Measurements from ENCODE around the gene LY9.

DNA sequence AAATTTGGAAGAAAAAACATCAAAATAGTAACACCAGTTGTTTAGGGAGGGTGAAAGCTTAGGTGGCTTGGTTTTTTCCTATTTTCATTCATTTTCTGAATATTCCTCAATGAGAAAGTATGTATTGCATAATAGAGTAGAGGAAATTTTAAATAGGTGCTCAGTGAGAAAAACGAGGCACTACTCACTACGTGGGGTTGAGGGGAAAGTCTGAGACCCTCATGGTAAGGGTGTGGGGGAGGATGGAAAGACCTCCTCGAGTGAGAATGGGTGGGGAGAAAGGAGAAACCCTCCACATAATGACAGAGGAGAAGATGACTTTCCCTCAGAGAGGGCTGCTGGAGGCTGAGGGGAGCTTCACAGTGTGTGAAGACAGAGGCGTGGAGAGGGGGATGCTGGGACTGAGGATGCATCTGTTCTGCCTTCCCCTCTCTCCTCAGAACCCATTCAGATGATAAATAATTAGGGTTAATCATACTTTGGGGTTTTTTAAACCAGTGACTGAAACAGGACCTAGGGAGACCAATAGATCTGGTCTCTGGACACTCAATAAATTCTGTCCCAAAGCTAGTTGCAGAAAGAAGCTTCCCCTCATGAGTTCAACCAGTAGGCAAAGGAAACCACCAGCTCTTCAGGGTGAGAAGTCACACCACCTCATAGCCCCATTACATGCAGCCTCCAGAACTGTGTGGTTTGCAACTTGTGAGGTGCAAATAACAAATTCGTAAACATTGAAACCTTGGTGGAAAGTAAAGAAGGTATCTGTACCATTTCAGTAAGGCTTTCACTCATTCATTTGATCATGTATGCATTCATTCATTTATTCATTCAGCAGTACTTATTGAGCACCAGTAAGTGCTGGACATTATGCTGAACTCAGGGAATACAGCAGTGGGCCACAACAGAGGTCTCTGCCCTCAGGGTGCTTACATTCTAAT, 39.8 kb upstream of the LY9 start:
- TF ChIP-seq, protein P1, sequence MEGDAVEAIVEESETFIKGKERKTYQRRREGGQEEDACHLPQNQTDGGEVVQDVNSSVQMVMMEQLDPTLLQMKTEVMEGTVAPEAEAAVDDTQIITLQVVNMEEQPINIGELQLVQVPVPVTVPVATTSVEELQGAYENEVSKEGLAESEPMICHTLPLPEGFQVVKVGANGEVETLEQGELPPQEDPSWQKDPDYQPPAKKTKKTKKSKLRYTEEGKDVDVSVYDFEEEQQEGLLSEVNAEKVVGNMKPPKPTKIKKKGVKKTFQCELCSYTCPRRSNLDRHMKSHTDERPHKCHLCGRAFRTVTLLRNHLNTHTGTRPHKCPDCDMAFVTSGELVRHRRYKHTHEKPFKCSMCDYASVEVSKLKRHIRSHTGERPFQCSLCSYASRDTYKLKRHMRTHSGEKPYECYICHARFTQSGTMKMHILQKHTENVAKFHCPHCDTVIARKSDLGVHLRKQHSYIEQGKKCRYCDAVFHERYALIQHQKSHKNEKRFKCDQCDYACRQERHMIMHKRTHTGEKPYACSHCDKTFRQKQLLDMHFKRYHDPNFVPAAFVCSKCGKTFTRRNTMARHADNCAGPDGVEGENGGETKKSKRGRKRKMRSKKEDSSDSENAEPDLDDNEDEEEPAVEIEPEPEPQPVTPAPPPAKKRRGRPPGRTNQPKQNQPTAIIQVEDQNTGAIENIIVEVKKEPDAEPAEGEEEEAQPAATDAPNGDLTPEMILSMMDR (IDR thresholded peaks at IDR 0.05), result no peak
- TF ChIP-seq, protein P2, sequence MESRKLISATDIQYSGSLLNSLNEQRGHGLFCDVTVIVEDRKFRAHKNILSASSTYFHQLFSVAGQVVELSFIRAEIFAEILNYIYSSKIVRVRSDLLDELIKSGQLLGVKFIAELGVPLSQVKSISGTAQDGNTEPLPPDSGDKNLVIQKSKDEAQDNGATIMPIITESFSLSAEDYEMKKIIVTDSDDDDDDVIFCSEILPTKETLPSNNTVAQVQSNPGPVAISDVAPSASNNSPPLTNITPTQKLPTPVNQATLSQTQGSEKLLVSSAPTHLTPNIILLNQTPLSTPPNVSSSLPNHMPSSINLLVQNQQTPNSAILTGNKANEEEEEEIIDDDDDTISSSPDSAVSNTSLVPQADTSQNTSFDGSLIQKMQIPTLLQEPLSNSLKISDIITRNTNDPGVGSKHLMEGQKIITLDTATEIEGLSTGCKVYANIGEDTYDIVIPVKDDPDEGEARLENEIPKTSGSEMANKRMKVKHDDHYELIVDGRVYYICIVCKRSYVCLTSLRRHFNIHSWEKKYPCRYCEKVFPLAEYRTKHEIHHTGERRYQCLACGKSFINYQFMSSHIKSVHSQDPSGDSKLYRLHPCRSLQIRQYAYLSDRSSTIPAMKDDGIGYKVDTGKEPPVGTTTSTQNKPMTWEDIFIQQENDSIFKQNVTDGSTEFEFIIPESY (IDR thresholded peaks at IDR 0.05; ENCODE audit: borderline replicate concordance, low read depth), result no peak
- TF ChIP-seq RAD21 (IDR thresholded peaks at IDR 0.05; ENCODE audit: low read length), result no peak
- no peak for TF ChIP-seq RCOR1 (IDR thresholded peaks at IDR 0.05; ENCODE audit: low read length)
- TF ChIP-seq EP300 (IDR thresholded peaks at IDR 0.05; ENCODE audit: borderline replicate concordance in 1 of 2, low read depth in 1 of 2, low read length in 1 of 2), result no peak
- TF ChIP-seq GATA2 (CRISPR knock-in tag; IDR thresholded peaks at IDR 0.05), result no peak
- no peak for TF ChIP-seq CHD2 (IDR thresholded peaks at IDR 0.05; ENCODE audit: low read length, partially characterized antibody)
- TF ChIP-seq, protein P3, sequence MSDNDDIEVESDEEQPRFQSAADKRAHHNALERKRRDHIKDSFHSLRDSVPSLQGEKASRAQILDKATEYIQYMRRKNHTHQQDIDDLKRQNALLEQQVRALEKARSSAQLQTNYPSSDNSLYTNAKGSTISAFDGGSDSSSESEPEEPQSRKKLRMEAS (IDR thresholded peaks at IDR 0.05; ENCODE audit: low read depth), result no peak
- no peak for TF ChIP-seq RFX5 (IDR thresholded peaks at IDR 0.05; ENCODE audit: low read length)
- no peak for TF ChIP-seq EZH2phosphoT487 (IDR thresholded peaks at IDR 0.05; ENCODE audit: borderline replicate concordance, low read depth)

Data from SK-N-SH (cell line).